HG03045 (cell line): ENCODE results near the gene DDX43.
A peak's percentile ranks its signal among the peaks of the same experiment; 100 is the strongest.
"Not testable (repeated sequence)": the region's sequence is repeated elsewhere in the genome, so short reads cannot be mapped to it uniquely, and the experiment has no call there.

Source experiments
- ATAC-seq: cut with Tn5 transposase; IDR thresholded peaks from one replicate; pipeline ENCODE4 v1.9.1; 2021; ENCODE audit warnings: mild to moderate bottlenecking, moderate library complexity; ENCODE audit not compliant: unreplicated experiment

DDX43 gene

DNA sequence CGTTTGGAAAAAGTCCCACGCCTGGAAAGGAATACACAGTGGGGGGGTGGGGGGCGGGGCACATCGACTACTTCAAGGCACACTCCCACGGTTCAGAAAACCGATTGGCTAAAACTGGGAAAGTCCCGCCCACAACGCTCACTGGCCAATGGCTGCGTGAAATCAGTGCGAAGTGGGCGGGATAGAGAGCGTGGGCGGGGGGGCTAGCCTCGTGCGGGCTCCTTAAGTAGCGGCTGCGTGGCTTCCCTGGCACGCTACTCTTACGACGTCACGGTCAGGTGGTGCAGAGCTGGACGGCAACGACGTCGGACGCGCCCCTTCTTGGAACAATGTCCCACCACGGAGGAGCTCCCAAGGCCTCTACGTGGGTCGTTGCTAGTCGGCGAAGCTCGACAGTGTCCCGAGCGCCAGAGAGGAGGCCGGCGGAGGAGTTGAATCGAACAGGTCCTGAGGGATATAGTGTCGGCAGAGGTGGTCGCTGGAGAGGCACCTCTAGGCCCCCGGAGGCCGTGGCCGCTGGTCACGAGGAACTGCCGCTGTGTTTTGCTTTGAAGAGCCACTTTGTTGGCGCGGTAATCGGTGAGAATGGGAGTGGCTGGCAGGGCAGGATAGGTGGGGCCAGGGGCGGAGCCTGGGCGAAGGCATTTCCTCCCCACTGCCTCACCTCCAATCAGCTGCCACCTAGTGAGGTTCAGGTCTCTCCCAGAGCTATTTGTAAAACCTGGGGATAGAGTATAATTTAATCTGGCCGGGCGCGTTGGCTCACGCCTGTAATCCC is at the start of gene DDX43:
DDX43 (plus strand) TSS at position 252 of the 778 bp plus-strand sequence; CDS start at position 330, 78 bp downstream.
- ATAC-seq, result no peak

DNA sequence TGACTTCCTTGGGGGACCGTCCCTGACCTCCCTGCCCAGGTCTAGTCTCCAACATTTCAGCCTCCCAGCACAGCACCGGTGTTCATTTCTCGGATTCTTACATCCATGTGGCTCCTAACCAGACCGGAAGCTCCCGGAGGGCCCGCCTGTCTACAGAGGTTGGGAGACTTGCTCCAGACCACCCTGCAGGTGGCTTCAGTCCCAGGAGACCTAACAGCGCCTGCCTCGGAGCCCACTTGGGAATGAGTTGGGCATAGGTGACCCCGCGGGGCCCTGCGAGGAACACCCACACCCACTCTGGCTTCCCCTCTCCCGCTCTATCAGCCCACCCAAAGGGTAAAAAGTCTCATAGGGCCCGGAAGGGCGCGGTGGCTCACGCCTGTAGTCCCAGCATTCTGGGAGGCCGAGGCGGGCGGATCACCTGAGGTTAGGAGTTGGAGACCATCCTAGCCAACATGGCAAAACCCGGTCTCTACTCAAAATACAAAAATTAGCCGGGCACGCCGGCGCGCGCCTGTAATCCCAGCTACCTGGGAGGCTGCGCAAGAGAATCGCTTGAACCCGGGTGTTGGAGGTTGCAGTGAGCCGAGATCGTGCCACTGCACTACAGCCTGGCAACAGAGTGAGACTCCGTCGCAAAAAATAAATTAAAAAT is 46.0 kb upstream of the DDX43 start:
- no peak for ATAC-seq

DNA sequence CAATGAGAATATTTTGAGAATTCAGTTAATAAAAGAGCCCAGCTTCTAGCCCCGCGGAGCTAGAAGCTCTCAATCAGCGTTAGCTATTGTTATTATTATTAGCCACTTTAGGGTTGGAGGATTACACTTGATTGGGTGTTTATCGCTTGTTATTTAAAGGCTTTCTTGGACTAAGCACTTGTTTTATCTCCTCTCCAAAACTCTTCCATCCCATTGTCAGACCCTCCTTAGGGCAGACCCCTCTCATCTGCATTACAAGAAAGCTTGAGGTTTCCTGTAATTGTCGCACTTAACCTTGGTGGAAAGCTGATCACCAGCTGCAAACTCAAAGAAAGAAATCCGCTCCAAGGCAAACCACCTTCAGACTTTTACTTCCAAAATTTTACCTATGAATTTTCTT is 45.3 kb upstream of the DDX43 start:
- ATAC-seq, result no peak

DNA sequence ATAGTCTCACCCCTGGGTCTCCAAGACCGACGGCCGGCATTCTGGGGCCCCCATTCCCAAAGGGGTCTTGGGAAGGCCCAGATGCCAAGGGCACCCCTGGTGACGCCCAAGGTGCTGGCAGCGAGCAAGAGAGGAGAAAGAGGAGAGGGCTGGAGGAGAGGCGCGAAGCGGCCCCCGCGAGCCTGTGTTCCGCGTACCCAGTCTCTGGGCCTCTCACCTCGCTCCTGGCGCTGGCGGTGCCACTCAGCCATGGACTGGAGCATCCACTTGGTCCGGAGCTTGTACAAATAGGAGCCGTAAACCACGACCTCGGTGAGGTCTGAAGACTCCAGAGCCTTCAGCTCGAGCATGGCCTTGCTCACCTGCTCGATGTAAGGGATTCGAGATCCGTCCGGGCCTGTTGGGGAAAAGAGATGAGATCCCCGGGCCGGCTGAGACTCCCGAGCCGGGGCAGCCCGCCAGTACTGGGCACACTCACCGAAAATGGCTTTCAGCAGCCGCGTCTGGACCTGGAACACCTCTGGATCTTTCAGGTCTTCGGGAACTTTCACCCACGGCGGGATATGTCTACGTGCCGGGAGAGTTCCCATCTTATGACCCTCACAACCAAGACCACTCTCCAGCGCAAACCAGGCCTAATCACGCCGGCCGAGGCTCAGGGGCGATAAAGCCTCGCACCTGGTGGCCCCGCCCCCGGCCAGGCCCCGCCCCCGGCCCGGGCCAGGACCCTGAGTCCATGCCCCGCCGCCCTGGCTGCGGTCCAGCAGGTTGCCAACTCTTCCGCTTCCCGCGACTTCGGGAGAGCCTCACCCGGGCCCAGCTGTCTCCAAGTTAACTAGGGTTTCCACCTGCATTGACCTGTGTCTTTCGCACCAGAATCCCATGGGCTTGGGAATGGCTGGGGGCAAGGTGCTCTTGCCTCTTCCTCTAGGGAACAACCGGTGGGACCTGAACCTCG is 40.7 kb upstream of the DDX43 start, which contains the start of gene DPPA5:
DPPA5 (minus strand) TSS at position 641 of the 958 bp plus-strand sequence; CDS start at position 590, 51 bp downstream.
- no peak for ATAC-seq

DNA sequence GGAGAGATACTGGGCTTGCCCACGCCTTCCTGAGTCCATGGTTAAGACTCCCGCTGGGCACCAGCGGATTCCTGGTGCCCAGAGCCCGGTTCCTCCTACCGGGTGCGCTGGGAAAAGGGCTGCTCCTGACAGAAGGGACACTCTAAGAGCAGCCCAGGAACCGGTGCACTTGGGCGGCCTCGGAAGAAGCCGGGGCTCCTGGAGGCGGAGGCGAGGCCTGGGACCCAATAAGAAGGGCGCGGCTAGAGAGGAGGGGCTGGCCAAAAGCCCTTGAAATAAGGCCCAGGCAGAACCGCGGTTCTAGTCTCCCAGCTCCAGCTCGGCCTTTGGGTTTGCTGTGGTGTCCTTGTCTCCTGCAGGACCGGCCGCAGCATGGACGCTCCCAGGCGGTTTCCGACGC is 32.3 kb upstream of the DDX43 start, which contains the start of gene KHDC3L:
KHDC3L (plus strand) TSS at position 301 of the 400 bp plus-strand sequence; CDS start at position 373, 72 bp downstream.
- ATAC-seq, result no peak

DNA sequence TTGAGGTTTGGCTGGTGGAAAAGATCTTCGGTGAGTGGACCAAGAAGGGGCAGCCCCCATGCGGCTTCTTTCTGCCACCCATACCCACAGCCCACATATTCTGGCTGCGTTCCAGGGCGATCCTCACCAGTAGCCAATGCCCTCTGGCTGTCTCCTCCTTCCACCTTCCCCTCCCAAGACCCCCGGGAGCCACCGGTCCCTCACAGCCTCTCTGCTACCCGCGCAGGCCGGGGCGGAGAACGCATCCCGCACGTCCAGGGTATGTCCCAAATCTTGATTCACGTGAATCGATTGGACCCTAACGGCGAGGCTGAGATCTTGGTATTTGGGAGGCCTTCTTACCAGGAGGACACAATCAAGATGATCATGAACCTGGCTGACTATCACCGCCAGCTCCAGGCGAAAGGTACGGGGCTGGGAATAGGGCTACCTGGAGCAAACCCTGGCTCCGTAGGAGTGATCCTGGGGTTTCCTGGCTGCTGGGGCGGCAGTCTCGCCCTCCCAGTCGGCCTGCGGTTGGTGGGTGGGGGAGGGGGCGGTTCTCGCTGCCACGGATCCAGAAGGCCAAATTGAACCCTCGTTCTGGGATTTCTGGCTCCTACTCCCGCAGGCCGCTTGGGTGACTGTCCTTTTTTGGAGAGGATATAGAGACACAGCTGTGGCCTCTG is 31.6 kb upstream of the DDX43 start:
- ATAC-seq, result no peak

DNA sequence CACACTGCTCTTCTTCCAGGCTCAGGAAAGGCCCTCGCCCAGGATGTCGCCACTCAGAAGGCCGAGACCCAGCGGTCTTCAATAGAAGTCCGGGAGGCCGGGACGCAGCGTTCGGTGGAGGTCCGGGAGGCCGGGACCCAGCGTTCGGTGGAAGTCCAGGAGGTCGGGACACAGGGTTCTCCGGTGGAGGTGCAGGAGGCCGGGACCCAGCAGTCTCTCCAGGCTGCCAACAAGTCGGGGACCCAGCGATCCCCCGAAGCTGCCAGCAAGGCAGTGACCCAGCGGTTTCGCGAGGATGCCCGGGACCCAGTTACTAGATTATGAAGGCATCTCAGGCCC is 31.1 kb upstream of the DDX43 start:
- ATAC-seq, result no peak

DNA sequence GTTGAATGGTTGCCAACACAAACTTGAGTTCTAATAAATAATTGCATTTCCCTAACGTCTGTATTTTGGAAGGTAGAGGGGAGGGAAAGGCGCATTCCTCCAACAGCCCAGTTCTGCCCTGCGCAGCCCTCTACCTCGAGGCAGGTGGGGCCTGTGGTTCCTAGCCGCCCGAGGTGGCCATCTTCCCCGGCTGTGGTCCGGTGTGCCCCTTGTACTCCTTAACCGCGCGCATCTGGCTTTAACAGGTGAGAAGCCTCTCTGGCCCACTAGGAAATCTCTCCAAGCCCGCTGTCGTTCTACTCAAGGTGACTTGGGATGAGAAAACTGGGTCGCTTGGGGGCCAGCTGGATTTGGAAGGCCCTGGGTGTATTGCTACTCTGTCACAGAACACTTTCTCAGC is 30.5 kb upstream of the DDX43 start:
- no peak for ATAC-seq

DNA sequence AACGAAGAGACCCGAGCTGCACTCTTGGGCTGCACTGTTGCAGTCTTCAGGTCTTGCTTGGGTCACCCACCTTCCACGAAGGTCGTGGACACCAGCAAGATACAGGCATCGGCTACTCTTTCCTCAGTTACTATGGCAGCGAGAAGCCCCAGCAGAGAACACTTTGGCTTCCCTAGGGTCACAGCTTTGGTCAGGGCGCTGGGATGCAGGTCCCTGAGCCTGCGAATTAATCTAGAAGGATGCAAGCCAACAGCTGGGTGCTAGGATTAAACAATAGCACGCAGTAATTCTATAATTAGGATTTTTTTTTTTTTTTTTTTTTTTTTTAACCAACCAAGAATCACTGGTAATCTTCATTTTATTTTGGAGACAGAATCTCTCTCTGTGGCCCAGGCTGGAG is 30.1 kb upstream of the DDX43 start:
- ATAC-seq, result no peak

DNA sequence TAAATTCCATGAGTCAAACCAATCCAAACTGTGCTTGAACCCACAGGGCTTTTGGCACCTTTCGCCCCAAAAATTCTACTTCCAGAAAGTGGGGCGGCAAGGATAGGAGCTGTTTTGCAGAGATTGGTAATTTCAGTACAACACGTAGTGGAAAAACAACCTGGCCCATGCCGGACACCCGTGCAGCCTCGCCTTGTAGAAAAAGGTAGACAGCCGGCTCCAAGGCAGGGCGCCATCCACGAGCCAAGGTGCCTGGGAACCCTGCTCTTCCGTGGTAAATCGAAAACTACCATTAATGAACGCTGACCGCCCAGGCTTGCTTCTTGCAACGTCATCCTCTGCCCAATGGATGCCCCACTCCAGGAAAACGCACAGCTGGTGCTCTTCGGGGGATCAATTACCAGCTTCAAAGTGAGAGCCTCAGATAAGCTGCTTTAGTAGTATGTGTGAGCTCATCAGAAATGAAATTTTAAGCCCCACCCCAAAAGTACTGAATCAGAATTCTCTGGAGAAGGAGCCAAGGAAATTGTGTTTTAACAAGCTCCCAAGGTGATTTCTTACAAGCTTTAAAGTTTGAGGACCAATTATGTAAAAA is 26.8 kb upstream of the DDX43 start:
- no peak for ATAC-seq

DNA sequence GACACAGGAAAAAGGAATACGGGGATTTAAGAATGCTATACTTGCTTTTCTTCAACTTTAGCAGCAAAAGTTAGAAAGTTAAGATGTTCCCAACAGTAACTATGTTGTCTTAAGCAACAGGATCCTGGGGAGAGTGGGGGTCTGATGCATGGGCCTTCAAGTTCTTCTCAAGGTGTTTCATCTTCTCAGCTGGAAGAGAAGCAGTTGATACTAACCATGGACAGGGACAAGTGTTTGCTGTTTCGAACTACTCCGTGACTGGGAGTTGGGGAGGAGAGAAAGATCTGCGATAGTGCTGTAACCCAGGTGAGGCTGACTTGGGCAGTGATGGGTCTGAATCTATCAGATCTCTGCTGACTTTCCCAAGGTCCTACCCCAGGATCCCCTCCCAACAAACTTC is 26.0 kb upstream of the DDX43 start:
- no peak for ATAC-seq

DNA sequence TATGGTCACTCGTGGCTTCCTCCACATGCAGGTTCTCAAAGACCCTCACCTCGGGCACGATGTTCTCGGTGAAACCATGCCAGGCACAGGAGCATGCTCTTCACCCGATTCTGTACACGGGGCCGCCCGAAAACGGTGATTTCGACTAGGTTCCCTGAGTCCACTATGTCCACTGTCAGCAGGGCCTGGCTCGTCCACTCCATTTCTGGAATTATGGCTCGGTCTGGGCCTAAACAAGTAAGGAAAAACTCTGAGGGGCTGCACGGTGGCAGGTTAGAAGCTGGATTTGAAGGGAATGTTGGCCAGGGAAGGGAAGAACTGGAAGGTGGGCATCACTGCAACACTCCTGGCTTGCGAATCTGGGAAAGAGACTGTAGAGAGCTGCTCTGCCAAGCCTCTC is 25.5 kb upstream of the DDX43 start:
- no peak for ATAC-seq

DNA sequence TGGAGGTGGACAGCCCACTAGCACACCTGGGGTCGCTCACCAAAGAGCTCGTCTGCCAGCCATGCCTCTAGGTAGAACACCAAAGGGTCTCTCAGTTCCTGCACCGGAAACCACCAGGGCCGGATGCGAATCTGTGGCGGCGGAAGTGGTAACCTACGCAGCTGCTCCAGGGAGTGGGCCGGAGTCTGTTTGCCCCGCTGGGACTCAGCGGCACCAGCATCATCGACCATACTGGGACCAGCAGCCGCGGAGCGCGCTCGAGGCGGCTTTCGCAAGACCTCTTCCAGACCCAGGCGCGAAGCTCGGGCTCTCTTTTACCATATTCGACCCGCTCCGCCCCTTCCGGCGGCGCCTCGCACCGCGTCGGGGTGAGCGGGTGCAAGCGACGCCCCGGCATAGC is 25.1 kb upstream of the DDX43 start, which contains the start of gene OOEP:
OOEP (minus strand) TSS at position 335 of the 400 bp plus-strand sequence; CDS start at position 230, 105 bp downstream.
- ATAC-seq, result no peak

DNA sequence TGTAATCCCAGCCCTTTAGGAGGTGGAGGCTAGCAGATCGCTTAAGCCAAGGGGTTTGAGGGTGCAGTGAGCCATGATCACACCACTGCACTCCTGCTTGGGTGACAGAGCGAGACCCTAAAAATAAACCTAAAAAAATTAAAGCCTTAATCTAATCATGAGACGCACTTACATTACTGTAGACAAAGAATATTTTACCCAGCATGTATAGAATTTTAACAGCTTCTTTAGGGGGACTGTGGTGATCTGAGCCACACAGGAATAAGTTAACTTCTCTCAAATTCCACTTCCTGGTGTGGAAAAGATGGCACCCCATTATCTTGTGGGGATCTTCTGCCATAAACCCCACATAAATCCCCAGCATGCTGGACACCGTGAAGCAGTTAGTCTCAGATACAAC is 22.6 kb upstream of the DDX43 start:
- no peak for ATAC-seq

DNA sequence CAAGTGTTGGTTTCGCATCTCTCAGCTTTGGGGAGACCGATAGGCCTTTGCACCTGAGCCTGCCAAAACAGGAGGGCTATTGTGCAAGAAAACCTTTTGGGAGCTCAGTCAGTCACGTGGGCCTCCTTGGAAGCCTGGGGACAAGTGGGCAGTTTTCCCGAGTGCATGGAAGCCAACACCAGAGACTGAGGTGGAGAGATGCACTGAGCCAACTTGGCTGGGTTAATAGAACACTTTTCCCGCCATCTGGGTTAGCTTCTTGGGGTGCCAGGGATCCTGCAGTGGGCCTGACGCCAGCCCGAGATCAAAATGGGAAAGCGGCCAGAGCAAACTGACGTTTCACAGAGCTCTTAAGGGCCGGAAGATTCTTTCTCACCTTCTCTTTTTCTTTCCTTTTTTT is 22.1 kb upstream of the DDX43 start:
- no peak for ATAC-seq

DNA sequence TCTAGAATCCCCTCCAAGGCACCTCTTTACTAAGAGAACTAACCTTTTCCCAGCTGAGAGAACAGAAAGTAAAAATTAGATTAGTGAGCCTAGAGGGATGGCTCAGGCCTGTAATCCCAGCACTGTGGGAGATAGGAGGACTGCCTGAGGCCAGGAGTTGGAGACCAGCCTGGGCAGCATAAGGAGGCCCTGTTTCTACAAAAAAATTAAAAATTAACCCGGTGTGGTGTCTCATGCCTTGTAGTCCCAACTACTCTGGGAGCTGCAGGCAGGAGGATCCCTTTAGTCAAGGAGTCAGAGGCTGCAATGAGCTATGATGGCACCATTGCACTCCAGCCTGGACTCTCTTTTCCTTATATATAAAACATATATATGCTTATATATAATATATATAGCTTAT is 19.4 kb upstream of the DDX43 start:
- ATAC-seq, result no peak

DNA sequence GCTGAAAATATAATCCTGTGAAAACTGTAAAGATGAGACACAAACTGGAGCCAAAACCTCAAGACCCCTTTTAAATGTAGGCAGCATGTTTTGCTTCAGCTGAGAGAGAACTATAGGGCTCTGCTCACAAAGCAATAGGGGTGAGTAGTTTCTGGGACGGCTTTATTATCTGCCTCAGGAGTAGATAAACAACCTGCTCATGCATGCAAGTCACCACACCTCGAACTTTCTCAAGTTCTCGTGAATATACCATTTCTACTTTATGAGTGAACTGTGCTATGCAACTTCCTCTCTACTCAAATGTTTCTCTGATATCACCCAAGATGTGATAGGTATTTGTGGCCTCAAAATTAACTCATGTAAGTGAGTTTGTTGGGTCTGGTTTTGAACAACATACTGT is 17.4 kb upstream of the DDX43 start:
- ATAC-seq, result no peak

DNA sequence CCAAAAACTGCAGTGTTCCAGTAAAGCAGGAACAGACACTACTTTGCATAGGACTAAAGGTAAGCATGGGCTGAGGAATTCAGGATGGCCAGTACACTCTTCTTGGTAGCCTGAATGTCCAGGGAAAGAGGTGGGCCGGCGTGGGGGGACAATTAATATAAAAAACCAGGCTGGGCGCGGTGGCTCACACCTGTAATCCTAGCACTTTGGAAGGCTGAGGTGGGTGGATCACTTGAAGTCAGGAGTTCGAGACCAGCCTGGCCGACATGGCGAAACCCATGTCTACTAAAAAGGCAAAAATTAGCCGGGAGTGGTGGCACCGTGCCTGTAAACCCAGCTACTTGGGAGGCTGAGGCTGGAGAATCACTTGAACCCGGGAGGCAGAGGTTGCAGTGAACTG is 13.1 kb upstream of the DDX43 start:
- not testable (repeated sequence) for ATAC-seq

DNA sequence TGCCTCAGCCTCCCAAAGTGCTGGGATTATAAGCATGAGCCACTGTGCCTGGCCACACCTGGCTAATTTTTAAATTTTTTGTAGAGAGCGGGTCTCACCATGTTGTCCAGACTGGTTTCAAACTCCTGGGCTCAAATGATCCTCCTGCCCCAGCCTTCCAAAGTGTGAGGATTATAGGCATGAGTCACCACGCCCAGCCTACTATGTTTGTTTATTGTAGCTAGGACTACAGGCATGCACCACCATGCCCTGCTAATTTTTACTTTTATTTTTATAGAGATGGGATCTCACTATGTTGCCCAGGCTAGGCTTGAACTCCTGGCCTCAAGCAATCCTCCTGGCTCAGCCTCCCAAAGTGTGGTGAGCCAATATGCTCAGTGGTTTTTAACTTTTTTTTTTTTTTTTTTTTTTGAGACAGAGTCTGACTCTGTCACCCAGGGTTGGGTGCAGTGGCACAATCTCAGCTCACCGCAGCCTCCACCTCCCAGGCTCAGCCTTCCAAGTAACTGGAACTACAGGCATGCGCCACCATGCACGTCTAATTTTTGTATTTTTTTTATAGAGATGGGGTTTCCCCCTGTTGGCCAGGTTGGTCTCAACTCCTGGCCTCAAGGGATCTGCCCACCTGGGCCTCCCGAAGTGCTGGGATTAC is 12.0 kb upstream of the DDX43 start:
- no peak for ATAC-seq

DNA sequence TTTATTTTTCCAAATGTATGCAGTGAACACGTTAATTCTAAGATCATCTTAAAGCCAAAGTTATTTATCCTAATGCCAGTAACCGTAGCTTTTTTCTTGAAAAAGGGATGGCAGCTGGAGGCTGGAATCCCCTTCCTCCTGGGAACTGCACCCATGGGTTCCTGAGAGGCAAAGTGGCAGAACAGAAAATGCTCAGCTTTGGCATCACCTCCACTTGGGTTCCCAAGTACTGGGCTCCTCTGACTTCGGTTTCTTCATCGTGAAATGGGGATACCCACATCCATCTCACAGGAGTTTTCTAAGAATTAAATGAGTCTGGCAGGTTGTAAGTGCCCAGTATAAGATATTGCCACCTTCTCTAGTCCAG is 6.2 kb upstream of the DDX43 start:
- peak; percentile 28 for ATAC-seq
